NK-92 treated with Interleukin-12 subunit alpha and Interleukin-12 subunit beta, amount 100 ng/mL, for 24 hours (cell line): Measurements from ENCODE around the gene LOXL3.

ENCODE experiments used
- DNase-seq: peaks from one replicate; lab custom pipeline; 2025; lab: John Stamatoyannopoulos, UW

The LOXL3 gene

DNA sequence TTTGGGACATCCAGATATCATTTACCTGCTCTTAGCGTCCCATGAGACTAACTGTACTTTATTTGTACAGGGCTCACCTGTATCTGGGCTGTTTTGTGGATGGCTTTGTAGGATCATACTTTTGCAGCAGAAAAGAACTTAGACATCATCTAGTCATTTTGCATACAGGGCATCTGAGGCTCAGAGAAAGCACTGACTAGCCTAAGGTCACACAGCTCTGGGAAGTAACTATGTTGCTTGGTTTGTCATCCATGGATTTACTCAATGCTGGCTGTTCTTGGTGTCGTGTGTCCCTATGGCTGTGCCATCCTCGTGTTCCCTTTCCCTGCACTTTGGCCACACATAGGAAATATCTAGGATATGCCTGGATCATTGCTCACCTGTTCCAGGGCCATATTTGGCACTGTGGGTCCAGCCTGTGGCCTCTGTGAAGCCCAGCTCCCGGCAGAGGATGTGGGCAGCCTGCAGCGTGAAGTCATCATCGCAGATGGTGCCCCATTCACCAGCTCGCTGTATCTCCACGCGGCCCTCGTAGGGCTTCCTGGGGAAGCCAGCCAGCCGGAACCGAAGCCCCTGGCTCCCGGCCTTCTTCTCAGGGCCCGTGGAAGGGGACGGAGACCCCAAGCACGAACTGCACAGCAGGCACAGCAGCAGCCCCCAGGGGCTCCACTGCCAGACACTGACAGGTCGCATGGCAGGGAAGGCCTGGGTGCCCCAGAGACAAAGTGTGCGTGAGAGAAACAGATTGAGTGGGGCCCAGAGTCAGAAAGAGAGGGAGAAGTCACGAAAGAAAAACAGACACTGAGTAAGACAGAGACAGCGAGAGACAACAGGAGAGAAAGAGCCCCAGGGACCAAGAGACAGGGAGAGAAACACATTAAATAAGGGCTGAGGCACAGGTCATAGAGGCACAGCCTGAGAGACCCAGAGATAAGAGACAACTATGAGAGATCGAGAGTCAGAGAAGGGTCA is 1.5 kb downstream of the LOXL3 start:
- no peak for DNase-seq

DNA sequence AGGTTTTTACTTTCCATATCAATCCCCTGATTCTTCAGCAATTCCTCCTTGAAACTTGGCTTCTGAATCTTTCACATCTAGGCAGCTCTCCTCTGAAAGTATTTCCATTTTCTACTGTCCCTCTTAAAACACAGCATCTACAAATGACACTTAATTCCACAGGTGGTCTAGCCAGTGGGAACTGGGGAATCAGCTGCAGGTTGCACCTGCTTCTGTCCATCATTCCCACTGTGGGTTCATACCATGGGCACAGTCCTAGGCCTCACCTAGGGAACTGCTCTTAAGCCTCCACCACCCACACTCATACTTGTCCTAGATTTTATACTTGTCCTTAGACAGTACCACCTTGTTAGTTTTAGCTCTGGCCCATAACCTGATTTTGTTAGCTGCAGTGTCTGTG is 2.2 kb downstream of the LOXL3 start:
- no peak for DNase-seq

DNA sequence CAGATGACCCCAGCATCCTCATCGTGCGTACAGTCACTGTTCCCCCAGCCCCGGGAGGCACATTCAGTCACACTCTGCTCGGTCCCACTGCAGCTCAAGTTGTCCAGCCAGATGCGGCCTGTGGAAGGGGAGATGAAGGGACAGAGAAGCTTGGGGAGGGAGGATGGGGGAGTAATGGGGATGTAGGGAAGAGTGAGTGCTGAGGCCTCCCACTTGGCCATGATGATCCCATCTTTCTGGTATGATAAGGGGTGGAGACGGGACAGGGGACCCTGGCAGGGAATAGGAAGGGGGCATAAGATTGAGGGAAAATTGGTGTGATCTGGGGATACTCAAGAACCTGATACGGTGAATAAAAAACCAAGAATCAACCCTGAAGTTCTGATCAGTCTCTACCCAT is 3.5 kb downstream of the LOXL3 start:
- no peak for DNase-seq

DNA sequence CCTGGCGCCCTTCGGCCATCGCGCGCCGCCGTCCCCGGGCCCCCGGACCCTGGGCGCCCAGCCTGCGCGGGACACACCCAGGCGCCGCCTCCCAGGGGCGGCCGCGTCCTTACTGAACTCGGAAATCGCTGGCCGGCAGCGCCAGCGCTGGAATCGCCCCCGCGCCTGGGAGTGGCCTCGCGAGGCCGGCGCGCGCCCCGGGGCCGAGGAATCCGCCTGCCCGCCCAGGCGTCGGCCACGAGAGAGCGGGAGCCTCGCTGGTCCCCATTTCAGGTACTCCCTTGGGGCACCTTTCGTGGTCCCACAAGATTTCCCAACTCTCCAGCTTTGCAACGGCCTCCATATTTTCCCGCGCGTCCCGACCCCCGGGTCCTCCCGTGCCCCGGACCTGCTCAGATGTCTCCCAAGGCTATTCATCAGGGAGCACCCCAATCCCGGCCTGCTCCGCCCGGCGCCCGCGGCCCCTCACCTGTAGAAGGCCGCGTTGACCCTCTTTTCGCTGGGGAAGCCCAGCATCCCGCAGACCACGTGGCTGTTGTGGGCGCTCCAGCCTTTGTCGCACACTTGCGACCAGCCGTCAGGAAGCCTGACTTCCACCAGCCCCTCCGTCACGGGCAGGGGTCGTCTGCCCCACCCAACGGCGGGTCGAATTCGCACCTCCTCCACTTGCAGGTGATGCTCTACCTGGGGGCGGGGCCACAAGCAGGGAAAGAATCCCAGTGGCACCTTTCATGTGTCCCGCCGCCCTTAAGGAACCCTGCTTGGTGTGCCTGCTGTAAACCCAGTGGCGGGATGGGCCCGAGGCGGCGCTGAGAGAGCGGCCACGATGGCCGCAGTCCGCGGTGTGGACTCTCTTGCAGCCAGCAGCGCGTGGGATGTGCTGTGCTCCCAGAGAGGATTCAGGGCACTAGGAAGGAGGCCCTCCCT is 4.6 kb downstream of the LOXL3 start:
- no peak for DNase-seq

DNA sequence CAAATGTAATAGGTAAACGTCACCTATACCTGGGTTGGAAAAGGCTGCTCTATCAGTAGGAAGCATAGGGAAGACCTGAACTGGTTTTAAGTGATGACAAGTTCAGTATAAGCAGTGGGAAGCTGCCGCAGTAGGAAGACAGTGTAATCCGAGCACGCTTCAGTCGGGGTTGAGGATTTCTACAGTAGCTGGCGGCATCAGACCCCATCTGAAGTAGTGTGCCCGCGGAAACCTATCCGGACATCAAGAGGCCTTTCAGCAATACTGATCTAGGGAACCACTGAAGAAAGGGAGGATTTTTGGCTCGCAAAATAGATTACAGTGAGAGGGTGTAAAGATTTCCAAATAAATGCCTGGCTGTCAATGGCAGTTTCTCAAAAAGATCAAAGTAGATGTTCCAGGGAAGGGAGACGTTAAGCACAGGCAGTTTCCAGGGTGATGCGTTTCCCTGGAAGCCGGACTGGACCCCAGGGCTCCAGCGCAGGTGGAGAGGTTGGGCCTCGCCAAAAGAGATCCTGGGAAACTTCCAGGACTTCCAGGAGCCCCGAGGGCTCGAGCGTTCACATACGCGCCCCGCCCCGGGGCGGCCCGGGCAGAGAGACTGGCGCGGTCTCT is 5.3 kb downstream of the LOXL3 start:
- DNase-seq, result no peak

DNA sequence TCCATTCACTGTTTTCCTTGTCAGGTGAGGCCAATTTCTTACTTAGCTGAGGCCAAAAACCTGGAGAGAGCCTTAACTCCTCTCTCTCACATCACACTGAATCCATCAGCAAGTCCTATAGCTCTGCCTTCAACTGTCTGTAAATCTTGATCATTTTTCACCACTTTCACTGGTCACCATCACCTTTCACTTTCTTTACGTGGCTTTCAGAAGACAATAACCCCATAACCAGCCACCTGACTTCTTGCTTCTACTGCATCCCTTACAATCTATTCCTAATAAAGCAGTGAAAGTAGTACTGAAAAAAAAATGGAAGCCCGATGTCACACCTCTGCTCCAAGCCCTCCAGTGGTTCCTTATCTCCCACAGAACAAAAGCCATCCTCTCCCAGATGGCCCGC is 7.7 kb downstream of the LOXL3 start:
- no peak for DNase-seq

DNA sequence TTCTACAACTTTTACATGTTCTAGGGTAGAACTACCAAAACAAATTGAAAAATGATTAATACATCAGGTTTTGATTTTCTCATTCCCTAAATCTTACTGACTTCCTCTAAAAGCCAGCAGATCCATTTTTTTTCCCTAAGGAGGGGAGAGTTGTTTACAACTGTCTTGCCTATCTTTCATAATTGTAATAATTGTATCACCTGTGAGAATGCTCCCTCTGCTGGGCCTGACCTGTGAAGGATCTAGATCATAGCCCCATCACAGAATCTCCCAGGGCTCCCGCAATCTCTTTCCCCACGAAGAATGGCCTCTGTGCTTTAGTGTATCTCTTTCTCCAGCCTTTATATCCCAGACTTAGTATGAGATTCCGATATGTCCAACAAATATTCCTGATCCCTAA is 9.1 kb downstream of the LOXL3 start:
- DNase-seq, result no peak

DNA sequence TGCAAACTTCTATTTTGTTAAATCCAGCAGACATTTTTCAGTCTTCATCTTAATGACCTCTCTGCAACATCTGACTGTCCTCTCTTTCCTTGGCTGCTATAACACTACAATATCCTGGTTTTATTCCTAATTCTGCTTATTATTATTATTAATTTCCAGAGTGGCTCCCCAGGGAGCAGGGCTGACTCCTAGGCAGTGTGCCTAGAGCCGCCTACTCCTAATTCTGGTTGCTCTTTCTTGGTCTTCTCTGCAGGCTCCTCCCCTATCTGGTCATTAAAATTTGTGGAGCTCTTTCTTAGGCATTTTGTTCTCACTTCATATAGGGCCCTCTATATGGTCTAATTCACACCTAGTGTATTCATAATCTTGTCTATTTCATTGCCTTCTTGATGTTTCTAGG is 10.8 kb downstream of the LOXL3 start:
- no peak for DNase-seq

DNA sequence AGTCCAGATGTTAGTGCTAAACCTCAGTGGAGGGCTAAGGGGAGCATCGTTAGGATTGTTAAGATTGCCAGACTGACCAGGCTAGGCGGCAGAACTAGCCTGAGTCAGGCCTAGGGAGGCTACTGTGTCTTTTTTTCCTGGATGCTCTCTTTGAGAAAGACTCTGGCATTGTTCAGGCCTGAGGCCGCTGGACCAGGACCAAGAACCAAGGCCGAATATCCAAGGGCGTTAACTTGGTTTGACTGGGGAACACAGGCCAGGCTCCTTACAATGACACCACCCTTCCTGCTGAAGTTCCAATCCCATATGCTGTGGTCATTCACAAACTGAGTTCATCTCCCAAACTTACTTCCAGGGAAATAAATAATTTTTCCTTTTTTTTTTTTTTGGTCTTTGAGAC is 13.5 kb downstream of the LOXL3 start:
- DNase-seq, result no peak

DNA sequence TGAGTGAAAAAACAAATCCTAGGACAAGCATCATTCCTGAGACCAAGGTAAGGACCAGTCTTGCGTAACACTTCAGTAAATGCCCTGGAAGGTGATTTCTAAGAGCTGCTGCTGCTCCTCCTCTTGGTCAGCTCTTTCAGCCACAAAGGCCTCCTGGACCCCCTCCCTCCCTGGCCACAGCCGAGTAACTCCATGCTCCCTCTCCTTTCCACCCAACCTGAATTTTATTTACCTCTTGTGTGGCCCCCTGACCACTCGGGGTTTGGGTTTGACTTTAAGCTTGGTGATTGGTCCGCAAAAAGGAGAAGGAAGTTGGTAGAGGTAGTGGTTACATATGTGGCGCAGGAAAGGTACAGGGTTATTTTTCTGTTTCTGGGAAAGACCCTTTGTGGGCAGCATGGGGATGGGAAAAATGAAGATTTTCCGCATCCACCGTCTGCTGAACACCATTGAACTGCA is 14.8 kb downstream of the LOXL3 start:
- no peak for DNase-seq

DNA sequence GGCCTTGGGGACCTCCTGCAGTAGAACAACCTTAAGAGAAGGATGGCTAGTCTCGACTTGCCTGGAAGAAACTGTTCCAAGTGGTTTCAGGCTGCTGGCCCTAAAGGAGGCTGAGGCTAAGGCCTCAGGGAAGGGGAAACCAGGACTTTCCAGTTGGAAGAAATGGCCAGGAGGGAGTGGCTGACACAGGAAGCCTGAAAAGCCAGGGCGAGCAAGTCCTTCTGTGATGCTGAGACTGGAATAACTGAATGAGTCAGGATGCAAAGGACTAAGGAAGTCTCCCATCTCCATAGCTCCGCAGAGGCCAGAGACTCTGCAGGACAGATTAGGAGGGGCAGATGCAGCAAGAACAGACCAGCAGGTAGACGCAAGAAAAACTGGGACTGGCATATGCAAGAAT is 16.6 kb downstream of the LOXL3 start:
- DNase-seq, result no peak

DNA sequence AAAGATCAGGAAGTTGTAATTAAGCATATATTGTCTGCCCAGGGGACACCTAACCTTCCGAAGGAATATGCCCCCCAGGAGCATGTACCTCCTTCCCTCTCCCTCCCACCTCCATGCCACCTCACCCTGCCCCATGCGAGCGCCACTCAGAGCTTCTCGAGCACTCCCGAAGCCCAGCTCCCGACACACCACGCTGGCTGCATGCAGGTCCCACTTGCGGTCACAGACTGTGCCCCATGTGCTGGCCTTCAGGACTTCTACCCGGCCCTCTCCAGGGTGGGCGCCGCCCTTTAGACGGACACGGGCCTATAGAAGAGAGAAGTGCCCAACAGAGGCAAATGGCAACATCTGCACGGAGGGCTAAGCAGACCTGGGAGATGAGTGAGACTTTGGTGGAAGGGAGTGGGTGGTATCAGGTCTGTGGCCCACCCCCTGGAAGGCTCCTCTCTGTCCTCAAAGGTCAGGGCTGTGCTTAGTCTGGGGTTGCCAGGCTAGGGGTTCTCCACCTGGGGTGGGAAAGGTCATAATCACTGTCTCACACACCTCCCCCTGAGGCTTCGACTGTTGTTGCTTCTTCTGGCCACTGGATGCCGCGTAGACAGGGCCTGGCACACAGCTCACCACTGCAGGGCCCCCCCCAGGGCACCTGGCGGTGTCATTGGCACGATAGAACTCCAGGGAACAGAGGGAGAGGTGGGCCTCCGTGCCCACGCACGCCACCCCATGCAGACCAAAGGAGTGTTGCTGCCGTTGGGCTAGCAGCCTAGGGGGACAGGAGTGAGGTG is 17.4 kb downstream of the LOXL3 start:
- no peak for DNase-seq

DNA sequence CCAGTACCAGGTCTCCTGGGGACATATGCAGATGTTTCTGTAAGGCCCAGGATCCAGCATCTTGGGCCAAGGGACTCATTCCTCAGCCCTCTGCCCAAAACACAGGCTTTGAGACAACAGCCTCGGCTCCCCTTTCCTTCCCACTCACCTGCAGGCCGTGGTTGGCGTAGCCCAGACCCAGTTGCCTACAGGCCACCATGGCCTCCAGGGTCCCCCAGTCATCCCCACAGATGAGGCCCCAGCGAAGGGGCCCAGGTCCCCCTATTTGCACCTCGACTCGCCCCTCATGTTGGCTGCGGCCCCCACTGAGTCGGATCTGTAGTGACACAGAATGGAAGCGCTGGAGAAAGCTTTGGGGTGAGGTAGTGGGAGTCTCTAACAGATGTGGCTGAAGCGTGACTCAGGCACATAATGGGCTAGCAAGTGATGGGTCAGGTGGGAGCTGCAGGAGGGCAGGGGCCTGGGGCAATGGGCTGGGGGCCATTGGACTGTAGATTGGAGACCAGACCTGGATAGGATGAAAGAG is 18.2 kb downstream of the LOXL3 start:
- no peak for DNase-seq

DNA sequence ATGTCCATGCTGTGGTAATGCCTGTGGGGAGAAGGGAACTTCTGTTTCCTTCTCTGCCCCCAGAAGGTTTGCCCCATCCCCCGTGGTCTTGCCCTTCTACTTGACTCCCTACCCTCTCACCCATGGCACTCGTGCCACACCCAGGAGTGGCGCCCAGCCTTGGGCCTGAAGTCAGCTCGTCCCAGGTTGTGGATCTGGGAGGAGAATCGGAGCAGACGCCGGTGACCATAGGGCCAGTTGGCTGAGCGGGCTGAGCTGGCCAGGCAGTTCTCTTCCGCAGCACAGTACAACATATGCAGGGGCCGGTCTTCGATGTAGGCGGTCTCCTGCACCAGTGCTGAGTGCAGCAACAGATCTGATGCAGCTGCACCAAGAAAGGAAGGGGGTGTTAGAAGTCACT is 19.3 kb downstream of the LOXL3 start:
- DNase-seq, result no peak

DNA sequence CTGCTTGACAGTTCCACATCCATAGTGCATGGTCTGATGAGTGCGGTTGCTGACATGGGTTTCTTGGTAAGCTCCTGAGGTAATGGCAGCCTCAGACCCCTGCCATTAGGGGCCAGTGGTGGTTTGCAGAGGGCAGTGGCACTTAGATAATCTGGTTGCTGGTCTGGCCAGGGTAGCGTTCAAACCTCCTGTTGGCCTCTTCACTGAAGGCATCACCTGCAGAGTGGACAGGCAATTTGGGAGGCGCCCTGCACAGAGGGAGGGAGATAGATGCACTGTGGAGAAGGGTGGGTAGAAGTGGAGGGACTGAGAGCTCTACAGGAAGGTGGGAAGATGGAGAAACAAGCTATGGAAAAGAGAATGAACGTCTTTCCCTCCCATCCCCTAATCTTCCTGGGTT is 20.3 kb downstream of the LOXL3 start:
- no peak for DNase-seq

DNA sequence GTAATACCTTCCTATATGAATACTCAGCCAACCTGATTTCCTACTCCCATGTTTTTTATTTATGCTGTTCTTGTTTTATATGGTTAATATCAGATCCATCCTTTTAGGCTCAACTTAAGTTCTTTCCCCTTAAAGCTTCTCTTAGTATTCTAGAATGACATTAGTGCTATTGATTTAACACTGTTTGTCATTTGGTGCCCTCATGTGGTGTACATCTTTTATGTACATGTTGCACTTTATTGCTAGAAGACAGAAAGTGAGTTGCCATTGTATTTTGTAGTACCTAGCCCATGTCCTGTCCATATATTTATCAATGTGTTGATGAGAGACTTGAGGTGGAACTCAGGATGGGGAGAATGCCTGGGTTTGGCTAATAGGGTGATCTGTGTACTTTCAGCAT is 21.5 kb downstream of the LOXL3 start:
- DNase-seq, result no peak

DNA sequence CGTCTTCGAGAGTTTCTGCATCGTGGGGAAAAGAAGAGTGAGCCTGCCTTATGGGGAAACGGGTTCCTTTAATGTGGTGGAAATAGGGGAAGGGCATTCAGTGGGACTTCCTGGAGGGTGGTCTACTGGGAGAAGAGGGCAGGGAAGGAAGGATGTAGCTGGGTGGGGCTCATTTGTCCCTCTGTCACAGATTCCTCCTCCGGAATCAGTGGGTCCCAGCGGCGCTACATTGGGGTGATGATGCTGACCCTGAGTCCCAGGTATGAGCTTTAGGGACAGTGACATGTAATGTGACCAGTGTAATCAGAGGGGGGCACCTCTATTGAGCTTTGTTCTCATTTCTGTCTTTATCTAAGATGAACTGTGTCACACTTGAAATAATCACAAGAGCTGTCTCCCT is 22.1 kb downstream of the LOXL3 start:
- no peak for DNase-seq

DNA sequence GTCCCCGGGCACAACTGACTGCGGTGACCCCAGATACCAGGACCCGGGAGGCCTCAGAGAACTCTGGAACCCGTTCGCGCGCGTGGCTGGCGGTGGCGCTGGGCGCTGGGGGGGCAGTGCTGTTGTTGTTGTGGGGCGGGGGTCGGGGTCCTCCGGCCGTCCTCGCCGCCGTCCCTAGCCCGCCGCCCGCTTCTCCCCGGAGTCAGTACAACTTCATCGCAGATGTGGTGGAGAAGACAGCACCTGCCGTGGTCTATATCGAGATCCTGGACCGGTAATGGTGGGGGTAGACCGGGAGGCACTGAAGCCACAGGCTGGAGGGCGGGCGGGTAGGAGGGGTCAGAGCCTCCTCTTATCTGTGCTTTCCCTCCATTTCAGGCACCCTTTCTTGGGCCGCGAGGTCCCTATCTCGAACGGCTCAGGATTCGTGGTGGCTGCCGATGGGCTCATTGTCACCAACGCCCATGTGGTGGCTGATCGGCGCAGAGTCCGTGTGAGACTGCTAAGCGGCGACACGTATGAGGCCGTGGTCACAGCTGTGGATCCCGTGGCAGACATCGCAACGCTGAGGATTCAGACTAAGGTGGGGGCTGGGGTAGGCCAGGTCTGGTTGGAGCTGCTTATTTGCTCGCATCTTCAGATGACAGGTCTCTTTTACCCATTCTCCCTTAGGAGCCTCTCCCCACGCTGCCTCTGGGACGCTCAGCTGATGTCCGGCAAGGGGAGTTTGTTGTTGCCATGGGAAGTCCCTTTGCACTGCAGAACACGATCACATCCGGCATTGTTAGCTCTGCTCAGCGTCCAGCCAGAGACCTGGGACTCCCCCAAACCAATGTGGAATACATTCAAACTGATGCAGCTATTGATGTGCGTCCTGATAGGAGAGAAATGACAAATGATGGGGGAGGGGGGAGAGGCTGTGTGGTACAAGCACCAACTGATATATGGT is 23.2 kb downstream of the LOXL3 start:
- peak; percentile 64 for DNase-seq

DNA sequence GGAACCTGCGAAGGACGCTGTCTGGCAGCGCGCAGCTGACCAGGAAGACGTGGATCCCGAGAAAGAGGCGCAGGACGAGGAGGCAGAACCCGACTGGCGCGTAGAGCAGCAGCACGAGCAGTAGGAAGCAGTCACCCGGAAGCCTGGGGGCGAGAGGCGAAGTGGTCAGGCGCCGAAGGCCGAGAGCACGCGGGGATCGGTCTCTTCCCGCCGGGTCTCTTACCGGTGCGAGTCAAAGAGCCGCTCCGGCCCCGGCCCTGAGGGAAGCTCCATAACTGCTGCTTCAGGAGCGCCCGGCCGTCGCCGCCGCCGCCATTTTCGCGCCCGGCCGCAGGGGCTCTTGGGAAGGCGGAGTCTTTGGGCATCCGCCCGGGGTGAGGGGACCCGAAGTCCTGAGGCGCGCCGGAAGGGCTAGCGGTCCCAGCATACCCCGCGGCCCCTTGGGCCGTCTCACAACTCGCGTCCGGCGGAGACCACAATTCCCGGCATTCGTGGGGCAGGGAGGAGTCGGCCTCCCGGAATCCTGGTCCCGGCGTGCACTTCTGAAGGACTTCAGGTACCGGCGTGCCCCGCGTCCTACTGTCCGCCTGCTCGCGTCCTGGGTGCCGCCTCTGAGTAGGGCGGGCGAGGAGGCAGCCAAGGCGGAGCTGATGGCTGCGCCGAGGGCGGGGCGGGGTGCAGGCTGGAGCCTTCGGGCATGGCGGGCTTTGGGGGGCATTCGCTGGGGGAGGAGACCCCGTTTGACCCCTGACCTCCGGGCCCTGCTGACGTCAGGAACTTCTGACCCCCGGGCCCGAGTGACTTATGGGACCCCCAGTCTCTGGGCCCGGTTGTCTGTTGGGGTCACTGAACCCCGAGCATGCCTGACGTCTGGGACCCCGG is 24.1 kb downstream of the LOXL3 start, which contains the start of the genes AUP1 and HTRA2:
AUP1 (minus strand) TSS at position 350 of the 882 bp plus-strand sequence; CDS start at position 273, 77 bp downstream.
HTRA2 (plus strand) TSS at position 577 of the 882 bp plus-strand sequence; CDS start at position 651, 74 bp downstream.
- DNase-seq, result peak; percentile 97
